ENCODE measurements around the gene CNOT6.
A peak's percentile ranks its signal among the peaks of the same experiment; 100 is the strongest.
"Not testable (repeated sequence)": the region's sequence is repeated elsewhere in the genome, so short reads cannot be mapped to it uniquely, and the experiment has no call there.

The CNOT6 gene

DNA sequence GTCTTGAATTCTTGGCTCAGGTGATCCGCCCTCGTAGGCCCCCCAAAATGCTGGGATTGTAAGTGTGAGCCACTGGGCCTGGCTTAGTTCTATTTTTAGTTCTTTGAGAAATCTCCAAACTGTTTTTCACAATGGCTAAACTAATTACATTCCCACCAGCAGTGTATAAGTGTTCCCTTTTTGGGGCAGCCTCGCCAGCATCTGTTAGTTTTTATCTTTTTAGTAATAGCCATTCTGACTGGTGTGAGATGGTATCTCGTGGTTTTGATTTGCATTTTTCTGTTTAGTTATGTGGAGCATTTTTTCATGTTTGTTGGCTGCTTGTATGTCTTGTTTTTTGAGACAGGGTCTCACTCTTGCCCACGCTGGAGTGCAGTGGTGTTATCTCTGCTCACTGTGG is 28.2 kb downstream of the CNOT6 start:
- FAIRE-seq = no peak

DNA sequence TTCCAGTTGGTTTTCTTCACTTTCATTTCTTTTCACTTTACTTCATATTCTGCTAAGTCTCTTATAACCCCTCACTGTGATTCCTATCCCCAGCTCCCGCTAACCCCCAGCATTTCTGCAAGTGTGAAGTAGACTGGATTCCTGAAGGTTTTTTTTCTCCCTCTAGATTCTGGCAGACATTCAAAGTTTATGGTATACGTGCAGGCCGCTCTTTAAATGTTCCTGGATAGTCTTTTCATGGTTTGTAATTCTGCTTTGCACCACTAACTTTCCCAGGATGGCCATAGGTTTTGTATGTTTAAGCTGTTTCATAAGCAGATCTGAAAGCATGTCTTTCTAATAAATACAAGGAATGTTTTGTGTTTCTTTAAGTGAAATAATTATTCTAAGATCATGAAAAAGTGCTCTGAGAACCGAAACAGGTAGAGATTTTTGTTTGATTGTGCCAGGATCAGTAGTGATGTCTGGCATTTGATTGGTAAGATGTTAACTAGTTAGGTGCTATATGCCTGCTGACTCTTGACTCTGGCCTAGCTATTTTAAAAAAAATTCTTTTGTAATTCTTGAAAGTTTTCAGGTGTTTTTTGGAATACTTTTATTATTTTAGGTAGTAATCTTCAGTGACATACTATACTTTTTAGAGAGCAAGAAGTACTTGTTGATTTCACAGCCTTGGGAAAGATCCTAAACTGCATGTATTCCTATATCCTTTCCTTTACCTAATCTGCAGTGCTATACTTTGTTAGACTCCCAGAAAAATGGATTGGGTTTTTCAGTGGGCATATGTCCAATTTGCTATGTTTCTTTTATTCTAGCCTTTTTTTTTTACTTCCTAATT is 29.7 kb downstream of the CNOT6 start:
- no peak for FAIRE-seq

GRCh38 chr5:180525399-180525798 is 31.2 kb downstream of the CNOT6 start:
- no peak for FAIRE-seq

DNA sequence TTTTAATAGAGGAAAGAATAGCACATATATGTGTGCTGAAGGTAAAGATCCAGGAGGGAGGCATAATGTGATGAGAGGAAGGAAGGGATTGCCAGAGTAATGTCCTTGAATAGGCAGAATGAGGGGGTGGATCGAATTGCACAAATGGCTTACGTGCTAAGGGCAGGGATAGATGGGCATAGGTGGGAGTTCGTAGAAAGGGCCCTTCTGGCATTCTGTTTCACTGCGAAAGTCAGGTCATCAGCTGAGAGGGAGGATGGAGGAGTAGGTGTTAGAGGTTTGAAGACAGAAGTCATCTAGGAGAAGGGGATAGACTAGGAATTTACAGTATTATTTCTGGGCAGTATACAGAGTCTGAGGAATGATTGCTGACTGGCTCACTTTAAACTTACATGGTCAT is 32.1 kb downstream of the CNOT6 start:
- FAIRE-seq = no peak

DNA sequence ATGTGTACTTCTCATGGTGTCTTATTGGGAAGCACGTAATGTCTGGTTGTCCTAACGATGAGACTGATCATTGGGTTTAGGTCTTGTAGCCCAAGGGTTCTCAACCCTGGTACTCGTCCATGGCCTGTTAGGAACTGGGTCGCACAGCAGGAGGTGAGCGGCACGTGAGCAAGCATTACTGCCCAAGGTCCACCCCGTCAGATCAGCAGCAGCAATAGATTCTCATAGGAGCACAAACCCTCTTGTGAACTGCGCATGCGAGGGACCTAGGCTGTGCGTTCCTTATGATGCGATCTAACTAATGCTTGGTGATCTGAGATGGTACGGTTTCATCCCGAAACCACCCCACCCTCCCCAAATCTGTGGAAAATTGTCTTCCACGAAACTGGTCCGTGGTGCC is 33.5 kb downstream of the CNOT6 start:
- no peak for FAIRE-seq

GRCh38 chr5:180531036-180531585 is 36.9 kb downstream of the CNOT6 start:
- FAIRE-seq = not testable (repeated sequence)

DNA sequence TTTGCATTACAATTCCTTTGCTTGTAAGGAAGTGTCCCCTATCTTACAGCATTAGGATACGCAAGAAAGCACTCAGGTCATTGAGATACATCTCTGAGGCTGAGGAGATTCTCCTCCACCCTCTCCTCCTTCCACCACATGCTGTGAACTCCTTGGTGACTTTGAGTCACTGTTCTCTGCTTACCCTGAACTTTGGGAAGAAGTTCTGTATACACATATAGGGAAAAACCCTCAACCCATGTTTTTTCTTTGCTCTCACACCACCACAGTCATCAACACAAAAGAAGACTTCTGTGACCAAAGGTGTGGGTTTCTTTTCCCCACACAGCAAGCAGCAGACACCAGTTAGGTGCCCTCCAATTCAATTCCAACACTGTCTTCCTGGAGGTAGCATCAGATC is 38.1 kb downstream of the CNOT6 start:
- no peak for FAIRE-seq

DNA sequence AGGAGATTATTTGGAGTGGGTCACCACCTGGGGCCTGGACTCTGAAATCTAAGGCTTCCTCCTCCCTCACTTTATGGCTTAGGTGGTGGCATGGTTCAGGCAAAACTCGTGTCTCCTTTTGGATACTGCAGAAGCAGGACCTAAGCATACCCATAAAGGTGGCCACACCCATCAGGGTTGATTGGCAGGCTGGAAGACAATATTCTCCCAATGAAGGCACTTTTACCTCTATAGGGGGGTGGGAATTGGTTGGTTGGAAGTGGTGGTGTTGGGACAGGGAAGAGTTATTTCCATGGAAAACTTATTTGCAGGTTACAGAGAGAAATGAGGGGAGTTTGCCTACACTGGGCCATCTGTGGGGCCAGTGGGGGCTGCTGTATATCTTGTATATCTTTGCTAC is 39.7 kb downstream of the CNOT6 start:
- no peak for FAIRE-seq

GRCh38 chr5:180535573-180535972 is 41.4 kb downstream of the CNOT6 start:
- no peak for FAIRE-seq

GRCh38 chr5:180540050-180540694 is 46.0 kb downstream of the CNOT6 start:
- FAIRE-seq = no peak

- FAIRE-seq = no peak
Measured at GRCh38 chr5:180541710-180542109, 47.5 kb downstream of the CNOT6 start.

GRCh38 chr5:180545248-180545647 is 51.1 kb downstream of the CNOT6 start:
- no peak for FAIRE-seq

DNA sequence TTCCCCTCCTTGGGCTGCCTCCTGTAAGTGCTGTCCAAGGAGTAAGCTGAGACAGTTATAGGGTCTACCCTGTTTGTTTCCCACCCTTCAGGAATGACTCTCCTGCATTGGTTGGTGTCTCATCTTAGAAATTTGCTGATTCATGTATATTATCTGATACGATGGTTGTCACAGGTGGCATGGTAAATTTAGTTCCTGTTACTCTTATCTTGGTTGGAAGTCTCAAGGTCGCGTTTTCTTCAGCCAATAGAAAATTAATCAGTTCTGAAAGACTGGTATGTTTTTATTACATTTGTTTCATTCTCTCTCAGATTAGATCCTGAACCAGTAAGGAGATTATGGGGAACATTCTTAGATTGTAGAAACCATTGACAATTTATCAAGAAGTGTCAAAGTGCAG is 54.4 kb downstream of the CNOT6 start:
- no peak for FAIRE-seq

GRCh38 chr5:180553530-180553929 is 59.4 kb downstream of the CNOT6 start:
- no peak for FAIRE-seq

DNA sequence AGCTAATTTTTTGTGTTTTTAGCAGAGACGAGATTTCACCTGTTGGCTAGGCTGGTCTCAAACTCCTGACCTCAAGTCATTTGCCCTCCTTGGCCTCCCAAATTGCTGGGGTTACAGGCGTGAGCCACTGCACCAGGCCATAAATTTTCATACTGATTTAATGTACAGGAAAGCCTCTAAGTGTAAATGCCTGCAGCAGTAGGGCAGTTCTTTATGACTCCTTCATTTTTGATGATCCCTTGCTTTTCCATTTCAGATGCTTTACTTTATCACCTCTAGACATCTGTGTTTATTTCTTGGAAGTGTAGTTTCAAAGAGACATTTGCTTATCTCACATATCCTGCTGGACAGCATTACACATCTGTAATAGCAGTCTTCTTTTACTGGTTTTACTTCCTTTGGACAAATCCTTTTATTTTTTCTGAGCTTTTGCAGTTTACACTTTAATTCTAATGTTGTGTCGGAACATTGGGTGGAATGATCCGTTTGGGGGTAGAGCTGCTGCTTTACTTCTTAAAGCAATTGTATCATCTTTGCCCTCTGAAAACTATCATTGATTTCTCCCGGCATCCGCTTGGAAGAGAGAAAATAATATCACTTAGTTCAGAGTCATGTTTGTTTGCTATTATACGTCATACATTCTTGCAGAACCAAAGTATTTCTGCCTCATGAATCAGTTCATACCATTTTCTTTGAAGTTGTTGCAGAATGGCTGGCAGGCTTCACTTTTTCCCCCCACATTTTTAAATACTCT is 61.2 kb downstream of the CNOT6 start:
- no peak for FAIRE-seq

DNA sequence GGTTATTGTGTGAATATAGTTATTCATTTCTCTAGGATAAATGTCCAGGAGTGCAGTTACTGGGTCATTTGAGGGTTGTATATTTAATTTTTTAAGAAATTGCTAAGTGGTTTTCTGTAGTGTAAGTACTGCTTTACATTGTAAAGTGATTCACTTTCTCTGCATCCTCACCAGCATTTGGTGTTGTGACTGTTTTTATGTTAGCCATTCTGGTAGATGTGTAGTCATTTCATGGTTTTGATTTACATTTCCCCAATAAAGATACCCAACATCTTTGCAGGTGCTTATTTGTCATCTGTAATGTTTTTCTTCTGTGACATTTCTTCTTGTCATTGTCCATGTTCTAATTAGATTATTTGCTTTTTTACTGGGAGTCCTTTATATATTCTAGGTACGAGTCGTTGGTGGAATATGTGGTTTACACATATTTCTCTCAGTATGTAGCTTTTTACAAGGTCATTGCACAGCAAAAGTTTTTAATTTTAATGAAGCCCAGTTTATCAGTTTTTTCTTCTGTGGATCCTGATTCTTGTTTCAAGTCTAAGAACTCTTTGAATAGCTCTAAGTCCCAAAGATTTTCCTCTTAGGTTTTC is 63.1 kb downstream of the CNOT6 start:
- FAIRE-seq = no peak

DNA sequence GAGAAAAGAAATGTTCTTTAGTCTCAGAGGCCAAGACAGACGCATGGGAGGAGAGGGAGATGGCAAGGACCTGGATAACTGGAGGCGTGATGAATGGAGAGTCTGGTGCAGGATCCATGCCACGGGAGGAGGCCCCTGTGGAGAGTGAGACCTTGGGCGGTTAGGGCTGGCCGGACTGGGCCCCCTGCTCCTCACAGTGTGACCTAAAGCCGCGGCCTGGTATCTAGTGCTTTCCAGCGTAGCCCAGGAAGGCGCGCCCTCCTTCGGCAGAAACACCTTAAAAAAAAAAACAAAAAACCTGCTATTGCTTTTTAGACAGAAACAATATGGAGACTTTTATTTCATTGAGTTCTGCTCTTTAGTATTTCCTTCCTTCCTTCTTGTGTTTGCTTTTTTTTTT is 64.1 kb downstream of the CNOT6 start:
- no peak for FAIRE-seq

DNA sequence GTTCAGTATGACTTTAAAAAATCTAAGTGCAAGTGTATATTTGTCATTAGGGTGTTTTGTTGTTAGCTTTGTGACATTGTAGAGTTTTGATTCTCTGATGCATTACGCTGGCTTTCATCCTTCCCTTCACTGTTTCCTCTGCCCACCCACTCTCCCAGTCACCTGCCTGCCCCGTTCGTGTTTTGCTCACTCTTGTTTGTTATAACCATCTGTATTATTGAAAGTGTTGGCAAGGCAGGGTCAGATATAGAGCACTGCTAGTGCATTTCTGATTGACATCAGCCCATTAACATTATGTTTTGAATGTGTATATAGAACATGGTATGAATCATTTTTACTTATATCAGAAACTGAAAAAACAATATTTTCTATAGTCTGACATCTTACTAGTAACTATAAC is 69.8 kb downstream of the CNOT6 start:
- FAIRE-seq = peak; percentile 15

DNA sequence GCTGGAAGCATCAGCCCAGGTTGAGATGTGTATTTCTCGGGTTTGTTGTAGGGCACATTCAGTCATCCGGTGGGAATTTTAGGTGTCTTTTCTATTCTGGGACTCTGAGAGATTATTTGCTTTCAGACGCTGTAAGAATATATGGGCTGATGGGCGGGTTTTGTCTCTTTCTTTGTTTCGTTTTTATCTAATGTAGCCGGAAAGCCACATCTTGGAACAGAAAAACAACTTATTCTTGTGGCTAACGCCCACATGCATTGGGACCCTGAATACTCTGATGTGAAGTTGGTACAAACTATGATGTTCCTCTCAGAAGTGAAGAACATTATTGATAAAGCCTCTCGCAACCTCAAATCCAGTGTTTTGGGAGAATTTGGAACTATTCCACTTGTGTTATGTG is 74.7 kb downstream of the CNOT6 start:
- FAIRE-seq = no peak

- FAIRE-seq = no peak
Measured at GRCh38 chr5:180575571-180575970, 81.4 kb downstream of the CNOT6 start.

- FAIRE-seq = no peak
Measured at GRCh38 chr5:180580681-180581080, 86.5 kb downstream of the CNOT6 start.

GRCh38 chr5:180583738-180584137 is 89.6 kb downstream of the CNOT6 start:
- FAIRE-seq = peak; percentile 3

DNA sequence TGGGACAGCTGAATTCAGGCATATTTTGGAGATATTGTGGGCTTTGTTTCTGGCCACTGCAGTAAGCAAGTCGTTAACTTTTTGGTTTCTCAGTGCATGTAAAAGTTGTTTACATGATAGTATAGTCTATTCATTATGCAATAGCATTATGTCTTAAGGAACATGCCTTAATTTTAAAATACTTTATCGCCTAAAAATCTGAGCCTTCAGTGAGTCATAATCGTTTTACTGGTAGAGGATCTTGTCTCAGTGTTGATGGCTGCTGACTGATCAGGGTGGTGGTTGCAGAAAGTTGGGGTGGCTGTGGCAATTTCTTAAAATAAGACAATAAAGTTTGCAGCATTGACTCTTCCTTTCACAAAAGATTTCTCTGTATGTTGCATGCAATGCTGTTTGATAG is 92.0 kb downstream of the CNOT6 start:
- FAIRE-seq = no peak
